Coronary artery (tissue), 2 donors: ENCODE measurements around the gene NACC2.

ENCODE experiments used
- DNase-seq: peaks from one replicate; pipeline ENCODE4 v3.0.0-alpha.2; 2017; ENCODE audit warnings: low spot score
- H3K27ac ChIP-seq, 2 donors: fragments of 200-600 bp; sonication (generic); one replicate each; pipeline ENCODE4 v1.5.1; 2016 to 2019
- H3K4me3 ChIP-seq: fragments of 200-600 bp; sonication (generic); 2 replicates; pipeline ENCODE4 v1.5.1; 2016; ENCODE audit warnings: mild to moderate bottlenecking, moderate library complexity
- CTCF ChIP-seq: fragments of 200-600 bp; sonication (generic); IDR thresholded peaks from one replicate; pipeline ENCODE4 v1.5.1; 2019; ENCODE audit warnings: antibody characterized with exemption

NACC2 gene

GRCh38 chr9:136092353-136092650 lies 2.8 kb downstream of the NACC2 start:
- H3K4me3 ChIP-seq = peak overlapping the region; percentile 98
- TF ChIP-seq CTCF = no peak
- no peak for DNase-seq
- peak overlapping the region; percentile 92 to 96 for H3K27ac ChIP-seq

GRCh38 chr9:136091582-136092352 lies 3.3 kb downstream of the NACC2 start:
- TF ChIP-seq CTCF = no peak
- no peak for DNase-seq
- Histone ChIP-seq H3K4me3 (peak overlapping the region; percentile 98), H3K27ac (peak overlapping the region; percentile 92 to 96)

GRCh38 chr9:136090768-136091581 lies 4.1 kb downstream of the NACC2 start:
- peak; percentile 87 for DNase-seq
- peak overlapping the region; percentile 92 to 96 for H3K27ac ChIP-seq
- no peak for TF ChIP-seq CTCF
- peak overlapping the region; percentile 98 for H3K4me3 ChIP-seq

GRCh38 chr9:136090056-136090735 lies 4.9 kb downstream of the NACC2 start:
- TF ChIP-seq CTCF = no peak
- peak overlapping the region; percentile 92 to 96 for H3K27ac ChIP-seq

GRCh38 chr9:136089697-136090045 lies 5.4 kb downstream of the NACC2 start:
- TF ChIP-seq CTCF = peak; percentile 17
- no peak for DNase-seq
- peak overlapping the region; percentile 92 to 96 for H3K27ac ChIP-seq
- H3K4me3 ChIP-seq = no peak overlapping the region

More at GRCh38 chr9:136090056-136090735, 4.9 kb downstream of the NACC2 start:
- no peak for DNase-seq
- peak overlapping the region; percentile 98 for H3K4me3 ChIP-seq

- H3K27ac ChIP-seq = peak overlapping the region; percentile 91 to 92
- H3K4me3 ChIP-seq = peak overlapping the region; percentile 11
- no peak for DNase-seq
- no peak for TF ChIP-seq CTCF
Measured at GRCh38 chr9:136088939-136089696, 6.0 kb downstream of the NACC2 start.
